Calu3 (cell line): ENCODE data around the gene SPTBN1. TPM values are rescaled to one million over a fixed set of nuclear protein-coding genes. Genes with fewer than 3 reads are reported as not detected.

Source experiments
- BruUV-seq: library from RNA; stranded (reverse); fragments of 400-500 nt; replicated peaks from 2 replicates; lab custom pipeline; 2021; lab: Mats Ljungman, UMichigan
- CTCF ChIA-PET: fragments of 300-600 bp; sonication (Branson Sonifier 250); formaldehyde crosslinking; loops from one replicate; lab custom pipeline; 2022; ENCODE audit warnings: antibody characterized with exemption; lab: Charles Lee
- DNase-seq: peaks from one replicate; pipeline ENCODE4 v3.0.0; 2022
- H3K27ac Mint-ChIP-seq: one replicate; pipeline ENCODE4 v1.8.0; 2022; ENCODE audit warnings: mixed read lengths; ENCODE audit not compliant: unreplicated experiment
- H3K27me3 Mint-ChIP-seq: one replicate; pipeline ENCODE4 v1.8.0; 2022; ENCODE audit warnings: mixed read lengths; ENCODE audit not compliant: unreplicated experiment
- H3K36me3 Mint-ChIP-seq: one replicate; pipeline ENCODE4 v1.8.0; 2022; ENCODE audit warnings: mild to moderate bottlenecking, moderate library complexity, mixed read lengths; ENCODE audit not compliant: insufficient read depth, unreplicated experiment
- H3K4me1 Mint-ChIP-seq: one replicate; pipeline ENCODE4 v1.8.0; 2022; ENCODE audit warnings: mild to moderate bottlenecking, low read depth, mixed read lengths; ENCODE audit not compliant: unreplicated experiment
- H3K4me3 Mint-ChIP-seq: one replicate; pipeline ENCODE4 v1.8.0; 2022; ENCODE audit warnings: mild to moderate bottlenecking, low read depth, moderate library complexity, mixed read lengths; ENCODE audit not compliant: unreplicated experiment
- H3K9me3 Mint-ChIP-seq: one replicate; pipeline ENCODE4 v1.8.0; 2022; ENCODE audit warnings: low read depth, mixed read lengths; ENCODE audit not compliant: unreplicated experiment
- CTCF ChIP-seq: fragments of 200-600 bp; IDR thresholded peaks from one replicate; pipeline ENCODE4 v1.8.0; 2022; ENCODE audit warnings: antibody characterized with exemption; ENCODE audit not compliant: unreplicated experiment
- intact Hi-C: fragments of 100-400 bp; cut with micrococcal nuclease; formaldehyde crosslinking; loops from one replicate; pipeline ENCODE4 v1.10.0; 2022; ENCODE audit not compliant: unreplicated experiment
- total RNA-seq: library from RNA; stranded (reverse); gene quantifications from 2 replicates; pipeline ENCODE4 v1.2.3, GENCODE V29; 2022

Gene SPTBN1
- total RNA-seq, 1 experiment from 2014 or later, result 611 TPM

- H3K9me3 Mint-ChIP-seq, result no peaks in the 10 kb centered on the region
- TF ChIP-seq CTCF, result no peak
- intact Hi-C loops, result loop anchor here (5.0 kb wide), 1 partner anchor 34 kb away; no protein-coding TSS in a partner anchor
- H3K36me3 Mint-ChIP-seq, result peaks cover 96% of the 10 kb centered on the region
- BruUV-seq, result no TSS peak
- H3K4me3 Mint-ChIP-seq, result peak overlapping the region; percentile 84
- CTCF ChIA-PET, result no interaction called here
- H3K27ac Mint-ChIP-seq, result peak overlapping the region; percentile 98
- H3K4me1 Mint-ChIP-seq, result peaks cover 90% of the 10 kb centered on the region
- H3K27me3 Mint-ChIP-seq, result no peaks in the 10 kb centered on the region
- DNase-seq, result no peak
Measured at GRCh38 chr2:54578648-54579045, 122.5 kb downstream of the SPTBN1 start.

- TSS peak; percentile 95 for BruUV-seq
- Mint-ChIP-seq H3K27me3 (no peaks in the 10 kb centered on the region), H3K4me1 (peaks cover 90% of the 10 kb centered on the region), H3K4me3 (peak overlapping the region; percentile 84), H3K9me3 (no peaks in the 10 kb centered on the region), H3K27ac (peak overlapping the region; percentile 98), H3K36me3 (peaks cover 95% of the 10 kb centered on the region)
- intact Hi-C loops, result loop anchor here (5.0 kb wide), 1 partner anchor 33 kb away; no protein-coding TSS in a partner anchor
- CTCF ChIA-PET, result interaction anchor here (1.2 to 1.3 kb wide), 2 partner anchors 14 to 22 kb away, joined by 4 to 5 read pairs; no protein-coding TSS in a partner anchor
- TF ChIP-seq CTCF, result no peak
- no peak for DNase-seq
Measured at GRCh38 chr2:54579061-54579681, 123.0 kb downstream of the SPTBN1 start.

- CTCF ChIA-PET, result interaction anchor here (1.2 to 1.4 kb wide), 3 partner anchors 14 to 21 kb away, joined by 3 to 5 read pairs (median 4); no protein-coding TSS in a partner anchor
Measured at GRCh38 chr2:54579682-54580620, 123.8 kb downstream of the SPTBN1 start.

More at GRCh38 chr2:54579682-54580620, 123.8 kb downstream of the SPTBN1 start:
- no peak for TF ChIP-seq CTCF
- H3K4me1 Mint-ChIP-seq, result peaks cover 90% of the 10 kb centered on the region
- TSS peak; percentile 55 for BruUV-seq
- H3K27ac Mint-ChIP-seq, result peak overlapping the region; percentile 98
- peak; percentile 60 for DNase-seq
- H3K27me3 Mint-ChIP-seq, result no peaks in the 10 kb centered on the region
- peak overlapping the region; percentile 84 for H3K4me3 Mint-ChIP-seq
- intact Hi-C loops, result loop anchor here (2.0 to 5.0 kb wide), 2 partner anchors 19 to 32 kb away; no protein-coding TSS in a partner anchor
- no peaks in the 10 kb centered on the region for H3K9me3 Mint-ChIP-seq
- H3K36me3 Mint-ChIP-seq, result peaks cover 93% of the 10 kb centered on the region
